G401 (cell line): Measurements from ENCODE around the gene ZNF324B. TPM values are rescaled to one million over a fixed set of nuclear protein-coding genes. Genes with fewer than 3 reads are reported as not detected.

Experiments
- total RNA-seq: library from RNA; depleted of rRNA; stranded (reverse); fragments of >200 nt; shearing (Covaris generic); gene quantifications from 2 replicates; pipeline ENCODE4 v1.2.3, GENCODE V29; 2014; rRNA removed

Gene ZNF324B
- total RNA-seq, 1 experiment from 2014 or later, result 8.1 TPM

Other genes starting within 250 kb of the ZNF324B start
- 51.5 and 64.3 TPM in 2 replicates for gene ZNF544, start 222.7 kb upstream of the ZNF324B start, total RNA-seq
- 5.2 and 6.5 TPM in 2 replicates for gene ZNF8, start 172.7 kb upstream of the ZNF324B start, total RNA-seq
- gene ERVK3-1, start 146.2 kb upstream of the ZNF324B start, total RNA-seq, result 22.0 and 23.4 TPM in 2 replicates
- 2.9 and 3.7 TPM in 2 replicates for gene ZSCAN22, start 124.6 kb upstream of the ZNF324B start, total RNA-seq
- gene A1BG, start 98.1 kb upstream of the ZNF324B start, total RNA-seq, result 64.2 and 80.3 TPM in 2 replicates
- 1.2 and 4.7 TPM in 2 replicates for gene ZNF497, start 88.9 kb upstream of the ZNF324B start, total RNA-seq
- gene ZNF837, start 70.6 kb upstream of the ZNF324B start, total RNA-seq, result 9.2 and 9.6 TPM in 2 replicates
- 2,081 and 2,975 TPM in 2 replicates for gene RPS5, start 64.4 kb upstream of the ZNF324B start, total RNA-seq
- not detected in 2 replicates for gene RNF225, start 56.0 kb upstream of the ZNF324B start, total RNA-seq
- gene ZNF584, start 43.0 kb upstream of the ZNF324B start, total RNA-seq, result 25.8 and 60.2 TPM in 2 replicates
- gene ZNF132, start 11.5 kb upstream of the ZNF324B start, total RNA-seq, result not detected in 2 replicates
- 10.8 and 11.6 TPM in 2 replicates for gene ZNF324, start 15.5 kb downstream of the ZNF324B start, total RNA-seq
- 12.8 and 22.3 TPM in 2 replicates for gene ZNF446, start 24.7 kb downstream of the ZNF324B start, total RNA-seq
- 12.0 and 28.6 TPM in 2 replicates for gene SLC27A5, start 60.4 kb downstream of the ZNF324B start, total RNA-seq
- 6.1 and 6.6 TPM in 2 replicates for gene ZBTB45, start 68.2 kb downstream of the ZNF324B start, total RNA-seq
- gene TRIM28, start 92.4 kb downstream of the ZNF324B start, total RNA-seq, result 579 and 1,015 TPM in 2 replicates
- gene CHMP2A, start 103.5 kb downstream of the ZNF324B start, total RNA-seq, result 71.9 and 97.7 TPM in 2 replicates
- 187 and 192 TPM in 2 replicates for gene UBE2M, start 107.0 kb downstream of the ZNF324B start, total RNA-seq
- gene MZF1, start 121.7 kb downstream of the ZNF324B start, total RNA-seq, result 9.4 and 10.7 TPM in 2 replicates